Inferior parietal cortex (tissue), 1 donor: ENCODE results near the gene PRRT3.

ENCODE experiments used
- DNase-seq: peaks from one replicate; pipeline ENCODE4 v3.0.0-alpha.2; 2016; ENCODE audit errors: extremely low spot score

PRRT3 gene

GRCh38 chr3:9951962-9952805 is at the start of gene PRRT3:
Gene PRRT3, minus strand, starts transcription at chr3:9952408. Its CDS starts 2,293 bp downstream, at chr3:9950115.
- no peak for DNase-seq

DNA sequence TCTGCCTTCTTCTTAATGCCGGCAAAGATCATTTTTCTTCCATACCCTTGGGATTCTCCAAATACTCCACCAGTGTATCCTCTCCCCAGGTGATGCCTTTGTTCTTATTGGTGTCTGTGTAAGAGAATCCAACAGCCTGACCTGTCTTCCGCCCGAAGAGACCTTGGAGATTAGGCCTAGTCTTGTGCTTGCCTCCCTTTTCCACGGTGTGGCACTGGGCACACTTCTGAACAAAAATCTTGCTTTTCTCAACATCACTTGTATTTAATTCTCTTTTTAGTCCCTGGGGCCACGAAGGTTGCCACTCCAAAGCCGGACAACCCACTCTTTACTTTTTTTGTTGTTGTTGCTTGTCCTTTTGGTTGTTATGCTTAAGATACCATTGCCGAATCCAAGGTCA is 48.5 kb upstream of the PRRT3 start:
- DNase-seq = no peak

DNA sequence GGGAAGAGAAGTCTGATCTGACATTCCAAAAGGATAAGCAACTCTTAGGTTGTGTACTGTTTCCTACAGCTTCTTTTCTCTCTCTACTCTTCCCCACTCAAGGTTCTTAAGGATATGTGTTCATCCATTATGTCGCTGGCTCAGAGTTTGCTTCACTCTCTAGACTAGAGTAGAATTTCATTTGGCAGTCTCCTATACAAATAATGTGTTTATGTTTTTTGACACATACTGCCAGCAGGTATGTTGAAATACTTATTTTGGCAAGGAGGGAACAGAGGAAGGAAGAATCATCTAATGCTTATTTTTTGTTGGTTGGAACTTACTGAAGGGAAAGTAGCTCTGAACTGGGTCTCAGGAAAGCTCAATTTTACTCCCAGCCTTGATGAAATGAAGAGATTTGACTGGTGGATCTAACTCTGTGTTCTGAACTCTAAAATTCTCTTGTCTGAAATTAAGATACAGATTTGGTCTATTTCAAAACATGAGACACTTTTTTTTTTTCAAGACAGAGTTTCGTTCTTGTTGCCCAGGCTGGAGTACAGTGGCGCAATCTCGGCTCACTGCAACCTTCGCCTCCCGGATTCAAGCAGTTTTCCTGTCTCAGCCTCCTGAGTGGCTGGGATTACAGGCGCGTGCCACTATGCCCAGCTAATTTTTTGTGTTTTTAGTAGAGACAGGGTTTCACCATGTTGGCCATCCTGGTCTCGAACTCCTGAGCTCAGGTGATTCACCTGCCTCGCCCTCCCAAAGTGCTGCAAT is 42.1 kb upstream of the PRRT3 start:
- DNase-seq = no peak

DNA sequence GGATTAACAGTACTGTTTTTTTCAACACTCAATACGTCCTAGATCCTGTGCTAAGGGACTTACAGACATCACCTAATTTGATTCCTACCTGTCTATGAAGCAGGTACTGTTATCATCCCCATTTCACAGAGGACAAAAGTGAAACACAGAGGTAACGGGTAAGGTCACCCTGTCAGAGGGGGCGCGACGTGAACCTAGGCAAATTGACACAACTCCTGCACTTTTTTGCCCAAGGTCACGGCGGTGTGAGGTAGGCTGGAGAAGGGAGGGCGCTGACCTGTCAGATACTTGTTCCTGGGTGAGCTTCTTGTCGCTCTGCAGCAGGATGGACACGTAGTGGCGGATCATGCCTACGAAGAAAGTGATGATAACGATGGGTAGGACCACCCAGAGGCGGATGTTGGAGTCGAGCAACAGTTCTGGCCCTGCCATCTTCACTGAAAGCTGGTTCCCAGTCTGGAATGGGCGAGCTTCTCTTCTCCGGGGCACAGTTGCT is 34.1 kb upstream of the PRRT3 start:
- no peak for DNase-seq

- no peak for DNase-seq
These were observed 28.0 kb upstream of the PRRT3 start for GRCh38 chr3:9980251-9980650.

DNA sequence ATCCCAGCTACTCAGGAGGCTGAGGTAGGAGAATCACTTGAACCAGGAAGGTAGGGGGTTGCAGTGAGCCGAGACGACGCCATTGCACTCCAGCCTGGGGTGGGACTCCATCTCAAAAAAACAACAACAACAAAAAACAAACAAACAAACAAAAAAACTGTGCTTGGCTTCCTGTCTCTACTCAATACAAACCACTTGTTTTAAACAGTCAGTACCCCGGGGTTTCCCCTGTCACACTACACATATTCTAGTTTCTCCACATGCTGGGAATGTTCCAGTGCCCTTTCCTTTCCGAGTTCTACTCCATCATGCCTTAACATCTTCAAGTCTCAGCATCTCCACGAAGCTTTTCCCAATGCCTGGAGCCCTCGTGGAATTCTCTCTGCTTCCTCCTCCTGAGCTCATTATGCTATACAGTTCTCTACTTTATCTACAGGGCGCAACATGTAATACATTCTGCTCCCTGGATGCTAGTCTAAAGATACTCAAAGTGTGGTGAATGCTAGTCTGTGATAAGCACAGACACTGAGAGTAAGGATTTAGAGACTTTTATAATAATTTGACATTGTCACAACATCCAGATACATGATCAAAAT is 26.6 kb upstream of the PRRT3 start:
- peak; percentile 9 for DNase-seq

DNA sequence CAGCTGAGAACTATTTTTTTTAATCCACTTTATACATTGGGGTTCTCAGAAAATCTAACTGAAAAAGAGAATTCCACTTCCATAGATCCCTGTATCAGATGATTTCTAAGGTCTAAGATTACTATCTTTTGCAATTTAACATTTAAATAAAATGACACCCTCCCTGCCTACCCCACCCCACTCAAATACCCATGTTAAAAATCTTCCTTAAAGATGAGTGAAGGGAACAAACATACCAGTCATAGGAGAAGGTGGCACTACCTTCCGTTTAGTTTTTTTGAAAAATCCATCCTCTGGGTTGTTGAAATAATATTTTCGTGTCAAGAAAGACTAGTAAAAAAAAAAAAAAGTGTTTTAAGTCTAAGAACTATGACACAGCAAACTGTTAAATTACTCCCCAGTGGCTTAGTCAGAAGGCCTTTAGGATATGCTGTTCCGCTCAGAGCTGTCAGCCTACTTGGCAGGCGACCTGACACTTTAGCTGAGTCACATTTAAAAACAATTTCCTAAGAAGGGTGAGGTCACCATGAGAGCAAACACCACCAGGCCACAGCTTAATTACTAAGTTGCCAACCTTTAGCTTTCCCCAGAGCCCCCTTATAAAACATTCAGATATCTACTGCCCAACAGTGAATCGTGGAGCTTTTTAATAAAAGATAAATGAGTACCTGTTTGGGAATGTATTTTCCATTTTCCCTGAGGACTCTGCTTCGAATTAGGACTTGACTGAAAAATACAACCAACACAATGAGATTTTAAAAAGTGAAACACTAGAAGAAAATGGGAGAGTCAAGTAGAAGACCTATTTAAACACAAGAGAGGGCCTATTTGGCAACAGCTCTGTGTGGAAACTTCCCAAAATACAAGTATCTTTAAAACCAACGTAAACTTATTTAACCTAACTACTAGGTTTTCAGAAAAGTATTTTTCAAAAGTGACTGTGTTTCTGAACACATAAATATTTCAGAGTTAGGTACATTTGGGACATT is 24.8 kb upstream of the PRRT3 start:
- peak; percentile 73 for DNase-seq

- no peak for DNase-seq
These were observed 17.9 kb upstream of the PRRT3 start for GRCh38 chr3:9970020-9970652.

DNA sequence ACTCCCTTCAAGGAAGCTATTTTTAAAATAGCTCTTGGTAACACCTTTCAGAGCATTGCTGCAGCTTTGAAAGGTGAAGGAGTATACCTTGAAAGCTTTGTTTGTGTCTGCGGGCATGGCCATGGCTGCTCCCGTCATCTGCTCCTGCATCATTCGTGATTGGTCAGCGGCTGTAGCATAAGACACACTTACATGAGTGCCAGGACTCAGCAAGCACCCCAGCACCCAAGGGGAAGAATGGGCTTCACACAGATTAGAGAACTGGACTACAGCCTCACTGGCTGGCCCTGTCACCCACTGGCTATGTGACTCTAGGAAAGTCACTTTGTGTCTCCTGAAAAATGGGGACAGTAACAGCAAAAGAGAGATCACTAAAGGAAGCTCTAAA is 17.4 kb upstream of the PRRT3 start:
- DNase-seq = no peak

DNA sequence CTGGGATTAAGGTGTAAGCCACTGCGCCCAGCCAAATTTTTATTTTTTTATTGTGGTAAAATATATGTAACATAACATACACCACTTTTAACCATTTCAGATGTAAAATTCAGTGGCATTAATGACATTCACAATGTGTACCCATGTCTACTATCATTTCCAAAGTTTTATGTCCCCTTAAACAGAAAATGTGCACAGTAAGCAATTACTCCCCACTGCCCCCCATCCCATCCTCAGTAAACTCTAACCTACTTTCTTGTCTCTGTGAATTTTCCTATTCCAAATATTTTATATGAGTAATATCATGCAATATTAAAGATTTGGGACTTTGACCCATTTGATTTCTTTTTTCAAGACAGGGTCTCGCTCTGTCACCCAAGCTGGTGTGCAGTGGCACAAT is 14.6 kb upstream of the PRRT3 start:
- no peak for DNase-seq

GRCh38 chr3:9965200-9965875 is 13.1 kb upstream of the PRRT3 start:
- no peak for DNase-seq

DNA sequence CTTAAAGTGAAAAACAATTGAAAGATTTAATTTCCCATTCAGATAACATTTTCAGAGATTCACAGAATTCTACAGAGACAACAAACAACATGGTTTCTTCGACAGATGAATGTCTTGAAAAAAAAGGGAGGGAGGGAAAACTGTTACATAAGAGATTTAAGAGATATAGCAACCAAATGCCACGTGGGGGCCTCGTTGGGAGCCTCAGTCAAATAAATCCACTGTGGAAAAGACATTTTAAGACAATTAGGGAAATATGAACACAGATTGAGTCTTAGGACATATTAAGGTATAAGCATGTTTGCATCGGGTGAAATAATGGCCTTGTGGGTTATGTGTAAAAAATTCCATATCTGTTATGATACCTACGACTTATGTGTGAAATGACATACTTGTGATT is 5.0 kb upstream of the PRRT3 start:
- no peak for DNase-seq

DNA sequence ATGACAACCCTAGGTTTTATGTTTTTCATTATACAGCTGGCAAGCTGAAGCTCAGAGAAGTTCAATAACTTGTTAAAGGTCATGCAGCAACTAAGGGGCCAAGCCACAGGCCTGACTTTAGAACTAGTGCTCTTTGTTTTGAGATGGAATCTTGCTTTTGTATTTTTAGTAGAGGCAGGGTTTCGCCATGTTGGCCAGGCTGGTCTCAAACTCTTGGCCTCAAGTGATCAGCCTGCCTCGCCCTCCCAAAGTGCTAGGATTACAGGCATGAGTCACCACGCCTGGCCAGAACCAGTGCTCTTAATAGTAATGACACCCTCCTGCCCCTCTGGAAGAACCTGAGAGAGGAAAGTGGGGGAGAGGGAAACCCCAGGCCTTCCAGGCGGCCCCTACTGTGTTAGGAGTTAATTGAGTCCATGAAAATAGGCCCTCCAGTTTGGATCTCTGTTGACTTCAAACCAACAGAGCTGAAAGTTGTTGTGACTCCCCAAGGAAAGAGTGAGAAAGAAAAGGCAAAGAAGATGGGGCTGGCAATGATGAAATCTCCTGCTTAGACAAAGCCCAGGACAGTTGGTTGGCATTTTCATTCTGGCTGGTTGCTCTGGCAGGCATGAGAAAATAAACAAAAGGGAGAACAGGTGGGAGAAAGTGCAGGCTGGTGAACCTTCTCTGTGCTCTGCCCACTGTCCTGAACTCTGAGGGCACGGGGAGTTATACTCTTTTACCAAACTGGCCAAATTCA is 3.6 kb upstream of the PRRT3 start:
- DNase-seq = no peak

DNA sequence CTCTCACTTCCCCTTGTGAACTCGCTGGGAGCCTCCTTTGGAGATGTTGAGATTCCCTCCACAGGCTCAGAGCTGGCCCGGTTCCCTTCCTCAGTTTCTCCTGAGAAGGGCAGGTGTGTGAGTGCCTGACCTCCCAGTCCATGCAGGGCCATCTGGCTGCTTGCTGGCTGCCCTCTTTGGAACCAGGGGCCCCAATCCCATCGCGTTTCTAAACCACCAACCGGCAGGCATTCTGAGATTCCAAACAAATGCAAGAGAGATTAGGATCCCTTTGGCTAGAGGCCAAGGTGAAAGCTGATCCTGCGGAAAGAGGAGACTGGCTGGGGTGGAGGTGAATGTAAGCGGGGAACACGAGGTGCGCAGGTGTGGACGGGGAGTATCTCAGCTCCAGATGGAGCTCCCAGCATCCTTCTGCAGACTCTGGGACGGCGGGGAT is 2.9 kb upstream of the PRRT3 start:
- DNase-seq = no peak

DNA sequence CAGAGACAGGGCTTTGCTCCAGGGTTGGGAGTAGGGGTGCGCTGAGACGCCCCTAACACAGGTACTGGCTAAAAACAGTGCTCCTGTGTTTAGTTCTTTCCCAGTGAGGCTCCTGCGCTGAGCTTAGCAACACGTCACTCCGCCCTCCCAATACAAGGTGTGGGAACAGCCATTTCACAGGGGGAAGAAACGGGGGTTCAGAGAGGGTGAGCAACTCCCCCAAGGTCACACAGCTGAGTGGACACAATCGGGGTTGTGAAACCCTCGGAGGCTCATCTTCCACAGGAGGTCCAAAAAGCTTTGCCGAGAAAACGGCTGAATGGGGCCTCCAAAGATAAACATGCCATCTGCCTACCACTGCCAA is 628 bp downstream of the PRRT3 start:
- no peak for DNase-seq

DNA sequence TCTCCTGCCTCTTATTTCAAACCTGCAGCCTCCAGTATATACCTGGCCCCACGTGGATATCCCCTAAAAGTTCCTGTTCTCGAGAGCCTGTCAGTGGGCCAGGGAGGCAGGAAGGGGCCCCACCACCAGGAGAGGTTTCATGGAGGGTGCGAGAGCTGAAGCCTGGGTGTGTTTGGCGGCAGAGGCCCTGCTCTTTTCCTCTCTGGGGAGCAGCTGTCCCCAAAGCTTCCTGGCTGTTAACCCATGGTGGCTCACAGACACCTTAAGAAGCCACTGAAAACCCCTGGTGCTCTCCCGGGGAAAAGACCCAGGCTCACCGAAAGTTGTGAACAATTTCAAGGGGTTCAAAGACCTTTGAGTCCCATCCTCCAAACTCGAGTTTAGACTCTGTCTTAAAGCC is 1.1 kb downstream of the PRRT3 start:
- no peak for DNase-seq

DNA sequence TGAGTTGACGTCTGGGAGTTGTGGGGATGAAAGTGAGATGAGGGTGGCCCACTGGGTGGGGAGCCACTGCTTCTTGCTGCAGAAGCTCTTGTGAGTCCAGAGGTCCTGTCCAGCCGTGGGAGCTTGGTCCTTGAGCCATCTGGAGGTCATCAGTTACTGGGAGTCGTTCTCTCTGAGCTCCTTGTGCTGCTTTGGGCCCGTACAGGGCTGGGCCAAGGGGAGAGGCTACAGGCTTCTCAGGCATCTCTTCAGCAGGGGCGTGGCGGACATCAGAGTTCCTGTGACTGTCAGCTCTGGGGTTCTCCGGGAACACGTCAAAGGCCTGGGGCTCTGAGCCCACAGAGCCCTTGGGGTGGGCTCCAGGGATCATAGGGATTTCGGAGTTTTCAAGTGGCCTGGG is 2.6 kb downstream of the PRRT3 start:
- no peak for DNase-seq

DNA sequence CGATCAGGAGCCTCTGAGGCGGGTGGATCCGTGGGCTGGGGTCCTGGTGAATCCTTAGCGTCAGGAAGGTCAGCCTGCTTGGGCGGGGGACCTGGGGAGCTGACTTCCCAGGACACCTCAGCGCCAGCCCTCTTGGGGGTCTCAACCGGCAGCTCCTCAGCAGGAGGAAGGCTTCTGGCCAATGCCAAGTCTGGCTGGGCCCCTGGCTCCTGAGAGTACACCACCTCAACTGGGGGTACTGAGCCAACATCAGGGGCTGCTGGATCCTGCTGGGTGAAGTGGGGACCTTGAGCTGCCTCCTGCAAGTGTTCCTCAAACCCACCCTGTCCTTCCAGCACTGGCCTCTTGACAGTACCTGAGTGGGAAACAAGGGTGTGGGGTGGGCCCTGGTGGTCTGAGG is 3.1 kb downstream of the PRRT3 start:
- no peak for DNase-seq

DNA sequence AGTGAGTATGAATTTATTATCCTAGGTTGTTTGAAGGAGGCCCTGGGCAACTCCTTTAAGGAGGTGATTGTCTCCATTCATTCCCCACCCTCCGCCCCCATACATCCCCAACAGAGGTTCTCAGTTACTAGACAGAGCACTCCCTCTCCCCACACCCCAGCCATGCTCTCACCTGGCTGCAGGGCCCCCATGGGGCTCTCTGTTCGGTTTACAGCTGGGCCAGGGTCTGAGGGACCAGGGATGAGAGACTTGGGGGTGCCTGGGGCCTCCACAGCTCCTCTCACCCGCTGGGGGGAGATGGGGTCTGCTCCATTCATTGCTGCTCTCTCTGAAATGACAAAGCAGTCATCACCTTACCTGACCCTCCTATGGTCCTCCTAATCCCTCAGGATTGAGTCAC is 3.6 kb downstream of the PRRT3 start:
- DNase-seq = no peak
